A673 (cell line): Measurements from ENCODE around the gene KLHDC9. TPM values are rescaled to one million over a fixed set of nuclear protein-coding genes. Genes with fewer than 3 reads are reported as not detected.
A peak's percentile ranks its signal among the peaks of the same experiment; 100 is the strongest.

Source experiments
- BruUV-seq: library from RNA; stranded (reverse); fragments of 400-500 nt; replicated peaks from 2 replicates; lab custom pipeline; 2021; lab: Mats Ljungman, UMichigan
- CTCF ChIA-PET: fragments of 300-600 bp; sonication (Branson Sonifier 250); formaldehyde crosslinking; loops from one replicate; lab custom pipeline; 2022; ENCODE audit warnings: antibody characterized with exemption; lab: Charles Lee
- POLR2A ChIA-PET: fragments of 300-600 bp; sonication (Branson Sonifier 250); formaldehyde crosslinking; loops from one replicate; lab custom pipeline; 2022; ENCODE audit warnings: antibody characterized with exemption; ENCODE audit not compliant: low non-redundant PET; lab: Charles Lee
- DNase-seq: peaks from one replicate; pipeline ENCODE4 v3.0.0-alpha.2; 2015; ENCODE audit warnings: low spot score
- H3K27ac ChIP-seq: fragments of 200-600 bp; sonication (generic); 2 replicates; pipeline ENCODE4 v1.5.1; 2016; ENCODE audit warnings: mixed run types, low read depth, mild to moderate bottlenecking, mixed read lengths, antibody characterized with exemption, low read length; ENCODE audit not compliant: poor library complexity, severe bottlenecking
- H3K27me3 ChIP-seq: fragments of 200-600 bp; sonication (generic); replicated peaks from 2 replicates; pipeline ENCODE4 v1.6.1; 2017; ENCODE audit warnings: mixed run types, low read depth, mild to moderate bottlenecking, mixed read lengths, antibody characterized with exemption, low read length; ENCODE audit not compliant: insufficient read depth, poor library complexity
- H3K36me3 ChIP-seq: fragments of 200-600 bp; sonication (generic); 2 replicates; pipeline ENCODE4 v1.6.1; 2016; ENCODE audit warnings: mixed run types, mild to moderate bottlenecking, mixed read lengths, antibody characterized with exemption, low read length; ENCODE audit not compliant: insufficient read depth, poor library complexity, severe bottlenecking
- H3K4me1 ChIP-seq: fragments of 200-600 bp; sonication (generic); 2 replicates; pipeline ENCODE4 v1.6.1; 2017; ENCODE audit warnings: mixed run types, mild to moderate bottlenecking, mixed read lengths, antibody characterized with exemption, low read length; ENCODE audit not compliant: insufficient read depth, poor library complexity, severe bottlenecking
- H3K4me3 ChIP-seq: fragments of 200-600 bp; sonication (generic); 2 replicates; pipeline ENCODE4 v1.5.1; 2016; ENCODE audit warnings: low read depth, mixed run types, mild to moderate bottlenecking, mixed read lengths, low read length; ENCODE audit not compliant: poor library complexity, severe bottlenecking
- H3K9me3 ChIP-seq: fragments of 200-600 bp; sonication (generic); 2 replicates; pipeline ENCODE4 v1.6.1; 2016; ENCODE audit warnings: mixed run types, low read depth, mild to moderate bottlenecking, mixed read lengths, antibody characterized with exemption, low read length; ENCODE audit not compliant: poor library complexity, severe bottlenecking
- EZH2 ChIP-seq: fragments of 200-600 bp; sonication (generic); IDR thresholded peaks from 2 replicates; pipeline ENCODE4 v1.6.1; 2017; ENCODE audit warnings: borderline replicate concordance, low read depth, mild to moderate bottlenecking, mixed read lengths, antibody characterized with exemption, low read length; ENCODE audit not compliant: poor library complexity, severe bottlenecking
- intact Hi-C: fragments of 100-400 bp; cut with micrococcal nuclease; formaldehyde crosslinking; loops from one replicate; pipeline ENCODE4 v1.10.0; 2022; ENCODE audit not compliant: unreplicated experiment
- total RNA-seq: library from RNA; stranded (reverse); gene quantifications from 2 replicates; pipeline ENCODE4 v1.2.3, GENCODE V29; 2021
- TF ChIP-seq, protein P1 (sequence below): fragments of 300-800, 200-600 bp; sonication (generic); conservative IDR thresholded peaks from 2 replicates; pipeline ENCODE4 v1.5.1; 2017; ENCODE audit warnings: low read depth, mild to moderate bottlenecking, antibody characterized with exemption, low read length, moderate library complexity, mixed read lengths

Gene KLHDC9
- total RNA-seq, 1 experiment from 2014 or later, result 1.7 TPM

DNA sequence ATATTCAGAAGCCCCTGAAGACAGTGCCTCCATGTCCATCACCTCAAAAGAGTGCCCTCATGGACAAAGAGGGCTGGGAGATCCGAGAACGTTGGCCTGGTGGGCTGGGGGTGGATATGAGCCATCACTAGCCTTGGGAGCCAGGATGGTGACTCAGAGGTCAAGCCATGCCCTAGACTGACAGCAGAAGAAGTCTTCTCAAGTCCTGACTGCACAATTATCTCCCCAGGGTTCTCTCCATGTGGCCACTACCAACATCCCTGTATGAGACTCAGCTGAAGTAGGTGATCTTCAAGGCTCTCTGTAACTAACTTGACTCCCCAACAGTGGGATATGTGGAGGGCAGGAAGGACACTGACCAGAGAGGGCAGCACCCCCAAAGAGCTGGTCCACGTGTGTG is 45.3 kb upstream of the KLHDC9 start:
- no peak for TF ChIP-seq EZH2
- TF ChIP-seq, protein P1, sequence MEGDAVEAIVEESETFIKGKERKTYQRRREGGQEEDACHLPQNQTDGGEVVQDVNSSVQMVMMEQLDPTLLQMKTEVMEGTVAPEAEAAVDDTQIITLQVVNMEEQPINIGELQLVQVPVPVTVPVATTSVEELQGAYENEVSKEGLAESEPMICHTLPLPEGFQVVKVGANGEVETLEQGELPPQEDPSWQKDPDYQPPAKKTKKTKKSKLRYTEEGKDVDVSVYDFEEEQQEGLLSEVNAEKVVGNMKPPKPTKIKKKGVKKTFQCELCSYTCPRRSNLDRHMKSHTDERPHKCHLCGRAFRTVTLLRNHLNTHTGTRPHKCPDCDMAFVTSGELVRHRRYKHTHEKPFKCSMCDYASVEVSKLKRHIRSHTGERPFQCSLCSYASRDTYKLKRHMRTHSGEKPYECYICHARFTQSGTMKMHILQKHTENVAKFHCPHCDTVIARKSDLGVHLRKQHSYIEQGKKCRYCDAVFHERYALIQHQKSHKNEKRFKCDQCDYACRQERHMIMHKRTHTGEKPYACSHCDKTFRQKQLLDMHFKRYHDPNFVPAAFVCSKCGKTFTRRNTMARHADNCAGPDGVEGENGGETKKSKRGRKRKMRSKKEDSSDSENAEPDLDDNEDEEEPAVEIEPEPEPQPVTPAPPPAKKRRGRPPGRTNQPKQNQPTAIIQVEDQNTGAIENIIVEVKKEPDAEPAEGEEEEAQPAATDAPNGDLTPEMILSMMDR, result no peak
- H3K4me3 ChIP-seq, result no peak overlapping the region
- CTCF ChIA-PET, result no interaction called here
- H3K27ac ChIP-seq, result no peak overlapping the region
- no peaks in the 10 kb centered on the region for H3K36me3 ChIP-seq
- intact Hi-C loops, result no loop called here
- DNase-seq, result no peak
- H3K27me3 ChIP-seq, result no peaks in the 10 kb centered on the region
- no peaks in the 10 kb centered on the region for H3K9me3 ChIP-seq
- POLR2A ChIA-PET, result no interaction called here
- H3K4me1 ChIP-seq, result peaks cover 13% of the 10 kb centered on the region
- BruUV-seq, result no TSS peak

DNA sequence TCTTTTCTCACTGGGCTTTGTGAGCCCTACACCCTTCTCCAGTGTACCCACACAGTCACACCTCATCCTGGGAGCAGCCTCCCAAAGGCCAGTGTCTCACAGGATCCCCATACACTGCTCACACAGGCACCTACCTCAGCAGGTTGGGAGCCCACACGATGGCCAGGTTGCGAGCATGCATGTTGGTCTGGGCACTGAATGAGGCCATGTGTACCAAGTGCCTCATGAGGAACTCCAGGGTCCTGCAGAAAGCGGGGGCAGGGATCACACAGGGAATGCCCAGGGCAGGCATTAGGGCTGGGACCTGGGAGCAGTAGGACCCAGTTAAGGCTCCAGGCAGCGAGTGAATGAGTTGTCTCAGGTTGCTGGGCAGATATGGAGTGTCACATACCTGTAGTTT is 43.9 kb upstream of the KLHDC9 start:
- no TSS peak for BruUV-seq
- H3K36me3 ChIP-seq, result no peaks in the 10 kb centered on the region
- DNase-seq, result no peak
- no peak overlapping the region for H3K4me3 ChIP-seq
- no peak overlapping the region for H3K27ac ChIP-seq
- ChIA-PET POLR2A (no interaction called here), CTCF (no interaction called here)
- TF ChIP-seq EZH2, result no peak
- TF ChIP-seq, protein P1, result no peak
- intact Hi-C loops, result no loop called here
- H3K9me3 ChIP-seq, result no peaks in the 10 kb centered on the region
- peaks cover 13% of the 10 kb centered on the region for H3K4me1 ChIP-seq
- H3K27me3 ChIP-seq, result no peaks in the 10 kb centered on the region

DNA sequence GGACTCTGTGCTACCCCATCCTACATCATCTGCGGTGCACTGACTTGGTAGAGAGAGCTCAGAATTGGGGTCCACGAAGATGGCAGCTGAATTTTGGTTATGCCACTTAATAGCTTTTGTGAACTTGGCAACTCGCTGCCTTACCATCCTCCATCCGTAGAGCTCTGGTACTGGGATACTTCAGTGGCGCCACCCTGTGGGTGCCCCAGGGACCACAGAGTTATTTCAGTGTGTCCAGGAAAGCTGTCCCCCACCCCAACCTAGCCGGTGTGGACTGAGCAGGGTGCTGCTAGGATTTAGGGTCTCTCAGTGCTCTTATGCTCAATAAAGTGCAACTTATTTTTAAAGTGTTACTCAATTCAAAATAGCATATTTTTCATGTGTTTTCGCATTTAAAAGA is 43.4 kb upstream of the KLHDC9 start:
- POLR2A ChIA-PET, result no interaction called here
- Histone ChIP-seq H3K27ac (no peak overlapping the region), H3K36me3 (no peaks in the 10 kb centered on the region), H3K4me1 (peaks cover 13% of the 10 kb centered on the region), H3K9me3 (no peaks in the 10 kb centered on the region), H3K27me3 (no peaks in the 10 kb centered on the region), H3K4me3 (no peak overlapping the region)
- BruUV-seq, result no TSS peak
- intact Hi-C loops, result no loop called here
- DNase-seq, result no peak
- CTCF ChIA-PET, result no interaction called here
- no peak for TF ChIP-seq EZH2
- TF ChIP-seq, protein P1, result peak; percentile 42
